ENCODE data around the gene GABARAPL1. TPM values are rescaled to one million over a fixed set of nuclear protein-coding genes. Genes with fewer than 3 reads are reported as not detected.

Gene GABARAPL1
- total RNA-seq, 1 experiment from 2014 or later, result 55.6 TPM

DNA sequence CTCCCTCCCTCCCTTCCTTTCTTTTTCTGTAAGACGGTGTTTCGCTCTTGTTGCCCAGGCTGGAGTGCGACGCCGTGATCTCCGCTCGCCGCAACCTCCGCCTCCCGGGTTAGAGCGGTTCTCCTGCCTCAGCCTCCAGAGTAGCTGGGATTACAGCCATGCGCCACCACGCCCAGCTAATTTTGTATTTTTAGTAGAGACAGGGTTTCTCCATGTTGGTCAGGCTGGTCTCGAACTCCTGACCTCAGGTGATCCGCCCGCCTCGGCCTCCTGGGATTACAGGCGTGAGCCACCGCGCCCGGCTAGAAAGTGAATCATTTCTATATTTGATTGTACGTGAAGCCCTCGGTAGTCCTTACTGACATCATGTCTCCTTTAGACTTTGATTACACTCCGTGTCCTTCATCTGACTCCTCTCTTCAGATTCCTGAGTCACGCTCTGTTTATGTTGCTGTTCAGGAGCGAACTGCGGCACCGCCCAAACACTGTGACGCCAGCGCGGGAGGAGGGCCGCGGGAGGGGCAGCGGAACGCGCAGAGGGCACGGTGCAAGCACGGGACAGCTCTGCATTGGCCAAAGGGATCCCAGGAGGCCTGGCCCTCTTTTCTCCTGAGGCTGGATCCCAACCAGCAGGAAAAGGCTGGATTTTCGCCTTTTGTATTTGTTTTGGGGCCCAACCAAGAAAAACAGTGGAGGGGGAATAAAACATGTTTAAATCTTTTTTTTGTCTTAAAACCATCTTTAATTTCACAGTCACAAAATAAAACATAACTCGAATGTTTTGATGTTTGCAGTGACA is 538 bp upstream of the GABARAPL1 start:
- no peak overlapping the region for H2BK5ac ChIP-seq (ENCODE audit: insufficient read length, low read length)
- no peak overlapping the region for H2AK5ac ChIP-seq (ENCODE audit: insufficient read length, low read length)
- H3K27me3 ChIP-seq (ENCODE audit: insufficient read depth, low read length), result no peaks in the 10 kb centered on the region
- H3K9me3 ChIP-seq (ENCODE audit: control insufficient read depth, low read depth, low read length), result no peaks in the 10 kb centered on the region
- H3K79me2 ChIP-seq (ENCODE audit: insufficient read depth, low read length), result peaks cover 3% of the 10 kb centered on the region; the same call in 1 of the 2 replicates
- Mint-ChIP-seq H3K27ac (peak overlapping the region; percentile 93 to 99 (median 99)), H3K4me3 (peak overlapping the region; percentile 96 to 99), H3K9me3 (no peaks in the 10 kb centered on the region; a peak in 1 of 5 replicates), H3K27me3 (ENCODE audit: low read depth) (no peaks in the 10 kb centered on the region), H3K4me1 (peaks cover 25 to 26% of the 10 kb centered on the region in 2 experiments), H3K36me3 (ENCODE audit: insufficient read depth in 1 of 3, low read depth in 3 of 3) (no peaks in the 10 kb centered on the region; a peak in 1 of 7 replicates)
- TF ChIP-seq, protein P1, sequence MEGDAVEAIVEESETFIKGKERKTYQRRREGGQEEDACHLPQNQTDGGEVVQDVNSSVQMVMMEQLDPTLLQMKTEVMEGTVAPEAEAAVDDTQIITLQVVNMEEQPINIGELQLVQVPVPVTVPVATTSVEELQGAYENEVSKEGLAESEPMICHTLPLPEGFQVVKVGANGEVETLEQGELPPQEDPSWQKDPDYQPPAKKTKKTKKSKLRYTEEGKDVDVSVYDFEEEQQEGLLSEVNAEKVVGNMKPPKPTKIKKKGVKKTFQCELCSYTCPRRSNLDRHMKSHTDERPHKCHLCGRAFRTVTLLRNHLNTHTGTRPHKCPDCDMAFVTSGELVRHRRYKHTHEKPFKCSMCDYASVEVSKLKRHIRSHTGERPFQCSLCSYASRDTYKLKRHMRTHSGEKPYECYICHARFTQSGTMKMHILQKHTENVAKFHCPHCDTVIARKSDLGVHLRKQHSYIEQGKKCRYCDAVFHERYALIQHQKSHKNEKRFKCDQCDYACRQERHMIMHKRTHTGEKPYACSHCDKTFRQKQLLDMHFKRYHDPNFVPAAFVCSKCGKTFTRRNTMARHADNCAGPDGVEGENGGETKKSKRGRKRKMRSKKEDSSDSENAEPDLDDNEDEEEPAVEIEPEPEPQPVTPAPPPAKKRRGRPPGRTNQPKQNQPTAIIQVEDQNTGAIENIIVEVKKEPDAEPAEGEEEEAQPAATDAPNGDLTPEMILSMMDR (conservative IDR thresholded peaks at IDR 0.05), result no peak
- no peak overlapping the region for H4K5ac ChIP-seq (ENCODE audit: insufficient read length, low read depth, low read length)
- peaks cover 8% of the 10 kb centered on the region for H3K79me1 ChIP-seq (ENCODE audit: insufficient read depth, low read depth, low read length, poor library complexity, severe bottlenecking)
- DNase-seq, result peak; percentile 98
- H3K4me2 ChIP-seq (ENCODE audit: insufficient read depth, insufficient read length, low read length), result peak overlapping the region; percentile 90
- no CpG with 5 or more reads among the region's 40 CpGs for WGBS (ENCODE audit: extremely low coverage, insufficient read length, low lambda C conversion rate)
- no peak overlapping the region for H3K14ac ChIP-seq (ENCODE audit: insufficient read depth, low read length)
- no peak overlapping the region for H3K23ac ChIP-seq (ENCODE audit: insufficient read length, low read depth, low read length)
- peaks cover 6% of the 10 kb centered on the region for H3K4me1 ChIP-seq (ENCODE audit: insufficient read depth, low read length)
- H2BK15ac ChIP-seq (ENCODE audit: low read depth, low read length), result no peak overlapping the region
- H2BK20ac ChIP-seq (ENCODE audit: low read depth, low read length, poor library complexity, severe bottlenecking), result no peak overlapping the region
- H2AFZ ChIP-seq (ENCODE audit: low read length), result no peak overlapping the region
- no peak overlapping the region for H3K56ac ChIP-seq (ENCODE audit: insufficient read length, low read depth, low read length)
- no peak overlapping the region for H2BK12ac ChIP-seq (ENCODE audit: insufficient read length, low read depth, low read length)
- no peak overlapping the region for H3T11ph ChIP-seq (ENCODE audit: low read length)
- H4K20me1 ChIP-seq (ENCODE audit: control insufficient read depth, insufficient read depth, insufficient read length), result peaks cover 3% of the 10 kb centered on the region
- H2BK120ac ChIP-seq (ENCODE audit: low read depth, low read length, poor library complexity, severe bottlenecking), result no peak overlapping the region
- H3K27ac ChIP-seq (ENCODE audit: insufficient read length, low read depth, low read length), result peak overlapping the region; percentile 29
- peak overlapping the region; percentile 46 for H3K9ac ChIP-seq (ENCODE audit: extremely low read depth, insufficient read length, low read length)
- peak overlapping the region; percentile 43 for H3K18ac ChIP-seq (ENCODE audit: insufficient read length, low read depth, low read length)
- no peak overlapping the region for H4K91ac ChIP-seq (ENCODE audit: insufficient read length, low read depth, low read length)
- H3K4ac ChIP-seq (ENCODE audit: low read depth, low read length), result no peak overlapping the region
- no peak overlapping the region for H4K8ac ChIP-seq (replicated peaks; ENCODE audit: insufficient read length, low read depth, low read length)
- H3K23me2 ChIP-seq (ENCODE audit: insufficient read length, low read depth, low read length, poor library complexity, severe bottlenecking), result peaks cover 12% of the 10 kb centered on the region
